Stimulated activated CD4-positive, alpha-beta T cell treated with anti-CD3 and anti-CD28 coated beads, Interleukin-4, amount 100 ng/mL, for 24 hours (primary cell): Measurements from ENCODE around the gene PPP4R1.
"Not testable (repeated sequence)": the region's sequence is repeated elsewhere in the genome, so short reads cannot be mapped to it uniquely, and the experiment has no call there.

Source experiments
- DNase-seq: peaks from one replicate; pipeline ENCODE4 v3.0.0-alpha.2; 2020

PPP4R1 gene

GRCh38 chr18:9614401-9615279 lies at the start of gene PPP4R1:
Gene PPP4R1 (minus strand): TSS chr18:9614559. CDS start chr18:9614484, 75 bp downstream.
- peak; percentile 70 for DNase-seq

GRCh38 chr18:9663377-9663776 lies 49.0 kb upstream of the PPP4R1 start:
- no peak for DNase-seq

- DNase-seq = no peak
Observed at GRCh38 chr18:9661564-9661963, 47.2 kb upstream of the PPP4R1 start.

DNA sequence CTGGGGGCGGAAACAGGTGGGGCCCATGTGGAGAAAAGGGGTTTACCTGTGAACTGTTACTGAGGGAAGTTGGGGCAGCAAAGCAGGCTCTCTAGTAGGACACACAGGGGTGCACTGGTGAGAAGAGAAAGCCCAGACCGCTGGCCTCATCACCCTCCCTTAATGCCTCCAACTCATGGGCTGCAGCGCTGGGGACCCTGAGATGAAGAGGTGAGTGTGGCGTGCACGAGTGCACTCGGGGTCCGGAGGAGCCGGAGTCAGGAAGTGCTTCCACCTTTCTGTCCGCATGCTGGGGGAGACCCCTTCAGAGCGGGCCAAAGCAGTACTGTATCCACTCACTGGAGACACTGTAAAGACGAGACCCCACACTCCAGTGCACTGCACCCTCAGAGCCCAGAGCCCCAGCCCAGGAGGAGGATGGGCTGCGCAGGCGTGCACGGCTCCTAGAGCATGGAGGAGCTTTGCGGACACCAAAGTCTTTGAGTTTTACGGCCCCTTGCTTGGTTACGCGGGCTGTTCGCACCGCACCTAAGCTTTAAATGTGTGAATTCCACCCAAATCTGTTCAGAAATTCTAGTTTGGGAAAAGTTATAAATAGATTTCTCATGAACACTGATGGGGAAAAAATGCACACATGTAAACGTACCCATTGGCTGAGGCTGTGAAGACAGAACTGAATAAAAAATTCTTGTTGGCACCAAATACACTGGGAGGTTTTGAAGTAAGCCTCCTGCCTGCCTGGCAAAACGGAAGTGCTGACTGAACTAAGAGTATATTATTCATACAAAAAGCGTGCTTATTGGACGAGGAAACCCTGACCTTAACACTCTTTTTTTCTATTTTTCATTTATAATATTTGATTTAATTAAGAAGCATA lies 45.4 kb upstream of the PPP4R1 start:
- DNase-seq = no peak

DNA sequence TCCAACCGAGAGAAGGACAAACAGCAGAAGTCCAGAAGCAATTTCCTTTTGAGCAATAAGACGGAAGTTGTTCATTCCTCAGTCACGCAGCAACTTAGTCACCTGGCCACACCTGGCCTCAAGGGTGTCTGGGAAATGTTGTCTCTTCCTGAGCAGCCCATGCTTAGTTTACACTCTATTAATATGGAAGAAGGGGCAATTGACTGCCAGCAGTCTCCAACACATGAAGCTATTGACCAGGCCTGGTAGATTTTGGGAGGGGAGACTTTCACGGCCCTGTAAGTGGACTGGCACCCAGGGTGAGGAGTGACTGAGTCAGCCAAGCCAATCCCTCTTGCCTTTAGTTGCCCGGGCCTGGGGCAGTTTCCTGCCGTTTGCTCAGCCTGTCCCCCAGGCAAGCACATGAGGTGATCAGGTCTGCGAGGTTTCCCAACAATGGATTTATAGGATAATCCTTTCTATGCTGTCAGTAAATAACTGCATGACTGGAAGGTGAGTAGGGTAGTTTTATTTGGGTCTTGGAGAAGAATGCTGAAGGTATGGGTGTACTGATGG lies 43.8 kb upstream of the PPP4R1 start:
- no peak for DNase-seq

DNA sequence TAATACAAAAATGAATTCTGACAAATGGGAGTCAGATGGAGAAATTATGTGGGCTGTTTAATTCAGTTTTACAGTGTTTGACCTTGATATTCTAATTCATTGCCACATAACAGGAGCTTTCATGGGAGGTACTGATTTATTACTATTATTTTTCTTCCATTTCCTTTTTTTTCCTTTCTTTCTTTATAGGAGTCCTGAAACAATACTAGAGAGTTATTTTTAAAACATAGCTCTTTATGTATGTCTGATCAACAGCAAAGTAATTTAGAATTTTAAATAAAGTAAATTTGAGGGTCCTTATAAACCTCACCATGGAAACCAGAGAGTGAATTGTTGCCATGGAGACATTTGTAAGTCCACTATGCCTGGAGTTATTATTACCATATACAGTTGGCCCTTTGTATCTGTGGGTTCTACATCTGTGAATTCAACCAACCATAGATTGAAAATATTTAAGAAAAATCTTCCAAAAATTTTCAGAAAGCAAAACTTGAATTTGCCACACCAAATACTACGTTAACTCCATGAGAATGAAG lies 40.9 kb upstream of the PPP4R1 start:
- DNase-seq = no peak

GRCh38 chr18:9653390-9653789 lies 39.0 kb upstream of the PPP4R1 start:
- DNase-seq = no peak

DNA sequence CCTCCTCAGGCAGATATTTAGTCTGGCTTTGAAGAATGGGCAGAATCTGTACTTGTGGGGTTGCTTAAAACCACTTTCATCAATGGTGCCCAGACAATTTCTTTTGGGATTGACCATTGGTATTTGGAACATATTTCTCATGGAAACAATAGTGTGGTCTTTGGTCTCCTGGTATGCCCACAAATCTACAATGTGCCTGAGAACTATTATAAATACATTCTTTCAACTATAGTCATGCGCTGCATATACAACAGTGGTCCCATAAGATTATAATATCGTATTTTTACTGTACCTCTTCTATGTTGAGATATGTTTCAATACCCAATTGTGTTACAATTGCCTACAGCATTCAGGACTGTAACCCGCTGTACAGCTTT lies 34.8 kb upstream of the PPP4R1 start:
- DNase-seq = no peak

DNA sequence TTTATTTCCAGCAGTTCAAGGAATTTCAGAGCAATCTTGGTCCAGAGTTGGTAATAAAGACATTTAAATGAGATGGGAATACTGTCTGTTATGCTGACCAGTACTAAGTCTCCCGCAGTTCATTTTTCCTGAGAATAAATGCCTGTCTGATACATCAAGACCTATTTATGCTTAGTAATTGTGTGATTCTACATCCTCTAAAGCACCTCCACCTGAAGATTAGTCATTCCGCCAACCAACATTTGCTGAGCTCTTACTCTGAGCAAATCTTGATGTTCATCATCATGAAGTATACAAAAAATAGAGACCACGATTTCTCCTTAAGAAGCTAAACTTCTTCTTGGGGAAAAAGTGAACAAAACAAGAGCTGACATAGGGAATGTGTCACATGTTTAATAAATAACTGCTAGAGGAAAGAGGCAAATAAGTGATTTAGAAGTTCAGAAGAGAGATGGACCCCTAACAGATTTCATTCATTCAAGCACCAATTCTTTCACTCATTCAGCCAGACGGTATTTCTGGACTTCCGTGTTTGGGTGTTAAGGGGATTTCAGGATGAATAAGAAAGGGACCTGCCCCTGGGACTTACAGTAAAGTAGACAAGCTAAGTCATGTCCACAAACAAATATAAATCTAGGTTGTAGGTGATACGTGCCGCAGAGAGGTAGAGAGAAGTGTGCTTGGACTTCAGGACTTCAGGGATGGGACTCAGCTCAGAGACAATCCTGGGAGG lies 34.2 kb upstream of the PPP4R1 start:
- no peak for DNase-seq

- DNase-seq = no peak
Observed at GRCh38 chr18:9647496-9648323, 33.4 kb upstream of the PPP4R1 start.

- no peak for DNase-seq
Observed at GRCh38 chr18:9643549-9643948, 29.2 kb upstream of the PPP4R1 start.

GRCh38 chr18:9642799-9643462 lies 28.6 kb upstream of the PPP4R1 start:
- no peak for DNase-seq

DNA sequence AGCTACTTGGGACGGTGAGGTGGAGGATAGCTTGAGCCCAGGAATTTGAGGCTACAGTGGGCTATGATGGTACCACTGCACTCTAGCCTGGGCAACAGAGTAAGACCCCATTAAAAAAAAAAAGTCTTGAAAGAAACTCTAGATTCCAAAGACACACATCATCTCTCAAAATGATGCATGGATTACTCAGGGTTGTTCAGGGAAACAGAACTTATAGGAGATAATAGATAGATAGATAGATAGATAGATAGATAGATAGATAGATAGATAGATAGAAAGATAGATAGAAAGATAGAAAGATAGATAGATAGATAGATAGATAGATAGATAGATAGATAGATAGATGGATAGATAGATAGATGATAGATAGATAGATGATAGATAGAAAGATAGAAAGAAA lies 26.7 kb upstream of the PPP4R1 start:
- not testable (repeated sequence) for DNase-seq

DNA sequence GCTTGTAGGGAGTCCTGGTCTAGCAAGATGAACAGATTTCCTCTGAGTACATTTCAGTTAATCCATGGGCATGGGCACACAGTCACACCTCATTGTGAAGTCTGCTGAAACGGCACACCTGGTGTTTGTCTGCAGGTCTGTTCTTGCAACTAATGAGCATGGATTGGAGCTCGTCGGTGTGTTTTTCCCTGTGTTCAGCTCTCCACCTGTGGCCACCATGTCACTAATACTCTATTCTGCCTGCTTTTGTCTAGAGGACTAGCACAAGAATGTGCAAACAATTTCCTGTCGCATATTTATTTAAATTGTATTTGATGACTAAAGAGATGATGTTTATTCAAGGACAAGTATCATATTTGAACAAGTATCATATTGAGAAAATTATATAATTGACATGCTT lies 24.5 kb upstream of the PPP4R1 start:
- DNase-seq = no peak

GRCh38 chr18:9637036-9637767 lies 22.8 kb upstream of the PPP4R1 start:
- DNase-seq = no peak

DNA sequence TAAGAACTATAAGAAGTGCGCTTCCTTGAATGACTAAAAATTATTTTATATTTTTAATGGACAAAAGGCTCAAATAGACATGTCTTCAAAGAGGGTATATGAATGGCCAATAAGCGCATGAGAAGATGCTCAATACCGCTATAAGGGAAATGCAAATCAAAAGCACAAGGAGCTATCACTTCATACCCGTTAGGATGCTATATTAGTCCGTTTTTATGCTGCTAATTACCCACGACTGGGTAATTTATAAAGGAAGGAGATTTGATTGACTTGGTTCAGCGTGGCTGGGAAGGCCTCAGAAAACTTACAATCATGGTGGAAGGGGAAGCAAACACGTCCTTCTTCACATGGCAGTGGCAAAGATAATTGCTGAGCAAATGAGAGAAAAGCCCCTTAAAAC lies 20.5 kb upstream of the PPP4R1 start:
- DNase-seq = no peak

DNA sequence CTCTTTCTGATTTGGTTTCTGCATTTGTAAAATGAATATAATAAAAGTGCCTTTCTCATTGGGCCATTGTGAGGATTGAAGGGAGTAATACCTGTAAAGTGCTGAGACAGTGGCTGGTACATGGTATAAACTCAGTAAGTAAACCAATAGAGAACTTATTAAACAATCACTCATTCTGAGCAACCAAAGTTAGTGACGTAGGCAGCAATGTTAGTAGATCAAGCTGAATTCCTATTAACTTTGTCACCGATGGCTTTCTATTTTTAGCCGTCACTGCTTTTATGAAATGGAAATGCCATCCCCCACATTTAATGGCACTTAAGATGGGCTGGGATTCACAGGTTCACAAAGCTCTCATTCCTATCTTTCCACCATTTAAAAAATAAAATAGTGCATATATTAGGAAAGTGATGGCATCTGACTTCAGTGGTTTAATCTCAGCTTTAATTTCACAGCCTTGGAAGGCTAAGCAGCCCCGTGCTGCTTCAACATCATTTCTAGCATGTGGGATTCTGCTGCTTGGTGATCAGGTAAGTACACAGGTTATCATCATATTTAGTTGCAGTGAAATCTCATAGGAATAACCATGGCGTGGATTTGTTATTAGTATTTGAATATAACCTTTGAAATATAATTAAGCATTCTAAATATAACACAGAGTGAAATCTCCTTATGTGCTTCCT lies 17.6 kb upstream of the PPP4R1 start:
- DNase-seq = no peak

DNA sequence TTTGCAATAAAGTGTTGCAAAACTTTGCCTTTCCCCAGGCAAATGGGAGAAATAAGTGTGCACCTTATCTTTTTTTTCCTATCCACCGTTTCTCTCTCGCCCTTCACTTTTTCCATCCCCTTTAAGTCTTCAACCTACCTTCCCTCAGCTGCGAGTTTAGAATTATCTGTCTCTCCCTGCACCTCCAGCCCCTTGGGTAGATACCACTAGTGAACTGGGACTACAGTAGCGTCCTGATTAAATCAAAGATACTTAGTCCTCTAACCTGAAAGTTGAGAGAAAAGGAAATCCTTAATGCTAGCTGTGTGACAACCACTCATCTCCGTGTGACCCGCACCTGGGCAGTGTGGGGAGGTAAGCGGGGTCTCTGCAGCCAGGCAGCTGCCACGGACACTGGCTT lies 16.1 kb upstream of the PPP4R1 start:
- no peak for DNase-seq

DNA sequence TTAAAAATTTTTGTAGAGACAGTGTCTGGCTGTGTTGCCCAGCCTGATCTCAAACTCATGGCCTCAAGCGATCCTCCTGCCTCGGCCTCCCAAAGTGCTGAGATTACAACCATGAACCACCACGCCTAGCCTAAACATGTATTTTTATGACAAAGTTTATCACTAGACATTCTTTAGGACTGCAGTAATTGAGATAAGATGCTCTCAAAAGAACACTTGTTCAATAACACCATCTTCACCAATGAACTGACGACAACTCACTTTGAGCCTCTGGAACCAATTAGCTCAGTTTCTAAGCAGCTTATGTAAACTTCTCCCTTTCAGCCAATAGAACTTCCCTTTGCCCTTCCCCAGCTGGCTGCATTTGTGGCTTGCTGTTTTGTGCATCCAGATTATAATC lies 15.3 kb upstream of the PPP4R1 start:
- DNase-seq = no peak

DNA sequence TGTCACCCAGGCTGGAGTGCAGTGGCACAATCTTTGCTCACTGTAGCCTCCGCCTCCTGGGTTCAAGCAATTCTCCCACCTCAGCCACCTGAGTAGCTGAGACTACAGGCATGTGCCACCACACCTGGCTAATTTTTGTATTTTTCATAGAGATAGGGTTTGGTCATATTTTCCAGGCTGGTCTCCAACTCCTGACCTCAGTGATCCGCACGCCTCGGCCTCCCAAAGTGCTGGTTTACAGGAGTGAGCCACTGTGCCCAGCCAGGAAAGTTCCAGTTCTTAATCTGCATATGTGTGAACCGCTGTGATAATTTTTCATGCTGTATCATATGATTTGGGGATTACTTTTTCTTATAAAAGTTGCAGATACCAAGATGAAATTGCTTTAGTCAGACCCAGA lies 14.6 kb upstream of the PPP4R1 start:
- DNase-seq = no peak
